ENCODE data around the gene AFAP1. TPM values are rescaled to one million over a fixed set of nuclear protein-coding genes. Genes with fewer than 3 reads are reported as not detected.

The AFAP1 gene
- total and polyA plus RNA-seq, 2 donors (not counting 3 experiments of a cell fraction or from before 2014, with no cell fraction given): 32.3 to 103 TPM

GRCh38 chr4:7734651-7735260 lies 204.9 kb downstream of the AFAP1 start:
- BruUV-seq (replicated peaks): no TSS peak
- Histone ChIP-seq H3K9me1 (replicated peaks; ENCODE audit: control insufficient read depth, extremely low read depth, insufficient read depth, low read length) (no peaks in the 10 kb centered on the region), H3K36me3 (ENCODE audit: control insufficient read depth in 2 of 2, extremely low read depth in 1 of 2, insufficient read depth in 2 of 2, low read length in 2 of 2) (no peaks in the 10 kb centered on the region), H3K27ac (ENCODE audit: insufficient read depth, low read depth, low read length) (no peak overlapping the region), H3K79me2 (ENCODE audit: control insufficient read depth, insufficient read depth, low read length) (no peaks in the 10 kb centered on the region), H3K4me2 (ENCODE audit: insufficient read depth, low read length) (no peak overlapping the region), H2AFZ (ENCODE audit: low read depth, low read length) (no peak overlapping the region), H3K4me1 (ENCODE audit: control insufficient read depth, extremely low read depth, insufficient read depth, low read length) (no peaks in the 10 kb centered on the region), H3K4me3 (replicated peaks in 1 of 3; ENCODE audit: insufficient read depth in 1 of 3, low read depth in 1 of 3, low read length in 3 of 3) (no peak overlapping the region), H4K20me1 (replicated peaks; ENCODE audit: control insufficient read depth, extremely low read depth, insufficient read depth, low read length) (no peaks in the 10 kb centered on the region), H3K9me3 (replicated peaks; ENCODE audit: control insufficient read depth, insufficient read depth, low read length) (no peaks in the 10 kb centered on the region), H3K9ac (replicated peaks; ENCODE audit: extremely low read depth, insufficient read depth, low read length) (no peak overlapping the region), H3K27me3 (ENCODE audit: control insufficient read depth in 2 of 2, insufficient read depth in 2 of 2, low read length in 2 of 2) (peaks cover 0 to 3% of the 10 kb centered on the region in 2 experiments)
- intact Hi-C loops (cut with micrococcal nuclease): no loop called here
- FAIRE-seq (no peak), DNase-seq (ENCODE audit: low read depth, low spot score) (no peak)
- CTCF ChIA-PET: interaction anchor here (1.6 kb wide), 1 partner anchor 67 kb away, joined by 3 read pairs; no protein-coding TSS in a partner anchor
- POLR2A ChIA-PET: no interaction called here
- dilution Hi-C loops (cut with MboI; ENCODE audit: extremely low pct_ligation_motif_present, low sequenced_read_pairs): no loop called here
- TF ChIP-seq CTCF (IDR thresholded peaks at IDR 0.05; ENCODE audit: extremely low read depth in 1 of 2, insufficient read depth in 1 of 2, low read depth in 1 of 2, low read length in 2 of 2): no peak
- no peak for TF ChIP-seq MYC (IDR thresholded peaks at IDR 0.05; ENCODE audit: low read depth, low read length)
- no peak for TF ChIP-seq POLR2A (IDR thresholded peaks at IDR 0.05; ENCODE audit: low read depth, low read length)
- no peak for TF ChIP-seq POLR2AphosphoS5 (IDR thresholded peaks at IDR 0.05; ENCODE audit: insufficient read depth, low read depth, low read length)
- TF ChIP-seq FOS (IDR thresholded peaks at IDR 0.05; ENCODE audit: borderline replicate concordance, insufficient read depth, low read length): no peak
- no peak for TF ChIP-seq MAX (IDR thresholded peaks at IDR 0.05; ENCODE audit: insufficient read depth, insufficient read length)
- TF ChIP-seq EZH2 (IDR thresholded peaks at IDR 0.05; ENCODE audit: borderline replicate concordance, low read depth, low read length, severe bottlenecking): no peak
- TF ChIP-seq JUN (IDR thresholded peaks at IDR 0.05; ENCODE audit: borderline replicate concordance, insufficient read depth, insufficient read length, low read depth): no peak
- TF ChIP-seq GATA2 (IDR thresholded peaks at IDR 0.05; ENCODE audit: insufficient read depth, insufficient read length, low read depth, low read length): no peak
